ENCODE results near the gene CFI. TPM values are rescaled to one million over a fixed set of nuclear protein-coding genes. Genes with fewer than 3 reads are reported as not detected.

CFI gene
- total and polyA plus RNA-seq, 2 donors (not counting 1 experiment from before 2014, with no cell fraction given): not detected

GRCh38 chr4:109809655-109810054 lies 7.9 kb upstream of the CFI start:
- TF ChIP-seq EZH2 (IDR thresholded peaks at IDR 0.05; ENCODE audit: borderline replicate concordance, insufficient read depth, low read depth, low read length, poor library complexity, severe bottlenecking) (no peak), CTCF (IDR thresholded peaks at IDR 0.05) (no peak)
- H3K4me2 ChIP-seq (replicated peaks; ENCODE audit: low read depth, low read length, poor library complexity, severe bottlenecking): no peak overlapping the region
- H4K20me1 ChIP-seq (ENCODE audit: control insufficient read depth, insufficient read depth, low read length, poor library complexity, severe bottlenecking): no peaks in the 10 kb centered on the region
- H3K79me2 ChIP-seq (ENCODE audit: control insufficient read depth, insufficient read depth, low read length): no peaks in the 10 kb centered on the region
- H3K27me3 Mint-ChIP-seq: peaks cover 21% of the 10 kb centered on the region
- CTCF ChIA-PET: interaction anchor here (0.6 kb wide), 1 partner anchor 66 kb away, joined by 3 read pairs; no protein-coding TSS in a partner anchor
- H3K9me3 ChIP-seq (ENCODE audit: control extremely low read depth in 1 of 3, control insufficient read depth in 2 of 3, insufficient read depth in 1 of 3, low read length in 2 of 3): no peaks in the 10 kb centered on the region
- ATAC-seq (ENCODE audit: low read depth) (no peak), DNase-seq (no peak)
- POLR2A ChIA-PET: interaction anchor here (0.7 kb wide), 1 partner anchor 105 kb away, joined by 4 read pairs; no protein-coding TSS in a partner anchor
- H3K4me3 ChIP-seq (ENCODE audit: control extremely low read depth in 1 of 5, extremely low read depth in 1 of 5, insufficient read depth in 1 of 5, low read depth in 2 of 5, low read length in 4 of 5): no peak overlapping the region
- no CpG with 5 or more reads among the region's 2 CpGs for WGBS (ENCODE audit: insufficient coverage)
- H3K9ac ChIP-seq (ENCODE audit: low read length): no peak overlapping the region
- H3K4me1 ChIP-seq (ENCODE audit: control insufficient read depth in 2 of 2, insufficient read depth in 2 of 2, low read length in 2 of 2): peaks cover 1 to 2% of the 10 kb centered on the region in 2 donors
- no peaks in the 10 kb centered on the region for H3K9me3 Mint-ChIP-seq (ENCODE audit: insufficient read depth)
- H3K27ac Mint-ChIP-seq: no peak overlapping the region
- intact Hi-C loops (cut with micrococcal nuclease): loop anchor here (10.0 kb wide), 2 partner anchors 1155 to 1185 kb away; partner anchors contain the start of genes OSTC and RPL34
- peaks cover 1% of the 10 kb centered on the region for H3K4me1 Mint-ChIP-seq
- H3K27ac ChIP-seq (ENCODE audit: low read length in 2 of 2): no peak overlapping the region
- no peak overlapping the region for H3K4me3 Mint-ChIP-seq
- no peaks in the 10 kb centered on the region for H3K27me3 ChIP-seq (replicated peaks in 1 of 4; ENCODE audit: control extremely low read depth in 1 of 4, control insufficient read depth in 3 of 4, insufficient read depth in 4 of 4, low read length in 3 of 4)
- H3K36me3 ChIP-seq (replicated peaks in 1 of 2; ENCODE audit: control extremely low read depth in 1 of 2, control insufficient read depth in 1 of 2, extremely low read depth in 1 of 2, insufficient read depth in 2 of 2, low read length in 1 of 2): no peaks in the 10 kb centered on the region
- H2AFZ ChIP-seq (ENCODE audit: insufficient read depth, low read depth, low read length, poor library complexity, severe bottlenecking): no peak overlapping the region

GRCh38 chr4:109803924-109804571 lies 2.2 kb upstream of the CFI start:
- H2AFZ ChIP-seq (ENCODE audit: insufficient read depth, low read depth, low read length, poor library complexity, severe bottlenecking): no peak overlapping the region
- CTCF ChIA-PET: interaction anchor here (0.7 to 2.0 kb wide), 10 partner anchors 11 to 384 kb away, joined by 3 to 11 read pairs (median 4); partner anchors contain the start of gene GAR1

More at GRCh38 chr4:109803924-109804571, 2.2 kb upstream of the CFI start:
- Mint-ChIP-seq H3K9me3 (ENCODE audit: insufficient read depth) (no peaks in the 10 kb centered on the region), H3K4me3 (no peak overlapping the region), H3K27me3 (peaks cover 22% of the 10 kb centered on the region), H3K4me1 (no peaks in the 10 kb centered on the region), H3K27ac (no peak overlapping the region)
- Histone ChIP-seq H3K4me1 (ENCODE audit: control insufficient read depth in 2 of 2, insufficient read depth in 2 of 2, low read length in 2 of 2) (no peaks in the 10 kb centered on the region), H3K9ac (ENCODE audit: low read length) (no peak overlapping the region), H4K20me1 (ENCODE audit: control insufficient read depth, insufficient read depth, low read length, poor library complexity, severe bottlenecking) (no peaks in the 10 kb centered on the region), H3K4me2 (replicated peaks; ENCODE audit: low read depth, low read length, poor library complexity, severe bottlenecking) (no peak overlapping the region), H3K79me2 (ENCODE audit: control insufficient read depth, insufficient read depth, low read length) (no peaks in the 10 kb centered on the region), H3K36me3 (replicated peaks in 1 of 2; ENCODE audit: control extremely low read depth in 1 of 2, control insufficient read depth in 1 of 2, extremely low read depth in 1 of 2, insufficient read depth in 2 of 2, low read length in 1 of 2) (no peaks in the 10 kb centered on the region), H3K4me3 (ENCODE audit: control extremely low read depth in 1 of 5, extremely low read depth in 1 of 5, insufficient read depth in 1 of 5, low read depth in 2 of 5, low read length in 4 of 5) (no peak overlapping the region), H3K27me3 (replicated peaks in 1 of 4; ENCODE audit: control extremely low read depth in 1 of 4, control insufficient read depth in 3 of 4, insufficient read depth in 4 of 4, low read length in 3 of 4) (no peaks in the 10 kb centered on the region), H3K27ac (ENCODE audit: low read length in 2 of 2) (no peak overlapping the region), H3K9me3 (ENCODE audit: control extremely low read depth in 1 of 3, control insufficient read depth in 2 of 3, insufficient read depth in 1 of 3, low read length in 2 of 3) (no peaks in the 10 kb centered on the region)
- TF ChIP-seq CTCF (IDR thresholded peaks at IDR 0.05) (peak; percentile 39), EZH2 (IDR thresholded peaks at IDR 0.05; ENCODE audit: borderline replicate concordance, insufficient read depth, low read depth, low read length, poor library complexity, severe bottlenecking) (no peak)
- POLR2A ChIA-PET: interaction anchor here (0.7 kb wide), 1 partner anchor 383 kb away, joined by 7 read pairs; no protein-coding TSS in a partner anchor
- ATAC-seq (ENCODE audit: low read depth): no peak
- intact Hi-C loops (cut with micrococcal nuclease): loop anchor here (1.0 kb wide), 1 partner anchor 382 kb away; no protein-coding TSS in a partner anchor
- 77% methylated on average over 3 of the region's 4 CpGs for WGBS (ENCODE audit: insufficient coverage)
- DNase-seq: peak; percentile 55
